Breast epithelium (tissue), 3 donors: ENCODE data around the gene HIGD1A.

Experiments
- CTCF ChIP-seq, 3 donors: fragments of 450-650 bp; IDR thresholded peaks; one replicate each; pipeline ENCODE4 v1.5.1; 2016 to 2017; ENCODE audit warnings: antibody characterized with exemption in 3 of 3, mild to moderate bottlenecking in 3 of 3, moderate library complexity in 3 of 3
- POLR2A ChIP-seq: fragments of 450-650 bp; IDR thresholded peaks from one replicate; pipeline ENCODE4 v1.6.1; 2016; ENCODE audit warnings: antibody characterized with exemption, mild to moderate bottlenecking, moderate library complexity
- POLR2AphosphoS5 ChIP-seq, 3 donors: sonication (generic); formaldehyde crosslinking; IDR thresholded peaks; one replicate each; pipeline ENCODE4 v1.6.1; 2017; ENCODE audit warnings: antibody characterized with exemption in 3 of 3

GRCh38 chr3:42749025-42749752 is 55.1 kb downstream of the HIGD1A start:
- TF ChIP-seq CTCF (IDR thresholded peaks at IDR 0.05) (no peak), POLR2A (no peak), POLR2AphosphoS5 (IDR thresholded peaks at IDR 0.05) (no peak)
